HFF-Myc (cell line): Measurements from ENCODE around the gene CDH1.

ENCODE experiments used
- DNase-seq: peaks from one replicate; pipeline ENCODE4 v3.0.0-alpha.2; 2011; ENCODE audit warnings: low read depth; ENCODE audit errors: extremely low read depth
- H3K4me3 ChIP-seq: replicated peaks from 2 replicates; pipeline ENCODE4 v1.5.1; 2011; ENCODE audit warnings: low read depth, mild to moderate bottlenecking, control low read depth, low read length
- CTCF ChIP-seq: IDR thresholded peaks from 2 replicates; pipeline ENCODE4 v1.5.1; 2012; ENCODE audit warnings: mild to moderate bottlenecking, low read depth, low read length, control low read depth; ENCODE audit errors: missing control alignments

CDH1 gene

GRCh38 chr16:68731637-68732036 is 5.5 kb upstream of the CDH1 start:
- DNase-seq, result no peak
- H3K4me3 ChIP-seq, result no peak overlapping the region
- no peak for TF ChIP-seq CTCF

- DNase-seq, result no peak
- no peak for TF ChIP-seq CTCF
- H3K4me3 ChIP-seq, result no peak overlapping the region
Measured at GRCh38 chr16:68732042-68732680, 4.9 kb upstream of the CDH1 start.

- TF ChIP-seq CTCF, result no peak
- H3K4me3 ChIP-seq, result no peak overlapping the region
- no peak for DNase-seq
Measured at GRCh38 chr16:68732741-68733399, 4.2 kb upstream of the CDH1 start.

- no peak for TF ChIP-seq CTCF
- no peak for DNase-seq
- H3K4me3 ChIP-seq, result no peak overlapping the region
Measured at GRCh38 chr16:68733570-68733969, 3.5 kb upstream of the CDH1 start.

- no peak for DNase-seq
- no peak overlapping the region for H3K4me3 ChIP-seq
- TF ChIP-seq CTCF, result no peak
Measured at GRCh38 chr16:68734782-68735181, 2.3 kb upstream of the CDH1 start.

GRCh38 chr16:68736561-68736960 is 531 bp upstream of the CDH1 start:
- TF ChIP-seq CTCF, result no peak
- DNase-seq, result no peak
- H3K4me3 ChIP-seq, result no peak overlapping the region
